Ishikawa (cell line): ENCODE measurements around the gene KLRK1.

Source experiments
- CEBPB ChIP-seq: IDR thresholded peaks from 2 replicates; pipeline ENCODE4 v1.6.1; 2012
- CREB1 ChIP-seq: IDR thresholded peaks from 2 replicates; pipeline ENCODE4 v1.6.1; 2012; ENCODE audit warnings: low read depth
- EP300 ChIP-seq: IDR thresholded peaks from 2 replicates; pipeline ENCODE4 v1.6.1; 2012; ENCODE audit warnings: borderline replicate concordance
- TAF1 ChIP-seq: IDR thresholded peaks from 2 replicates; pipeline ENCODE4 v1.6.1; 2012; ENCODE audit warnings: low read depth, mild to moderate bottlenecking
- USF1 ChIP-seq: IDR thresholded peaks from 2 replicates; pipeline ENCODE4 v1.6.1; 2012
- ZBTB7A ChIP-seq: IDR thresholded peaks from 2 replicates; pipeline ENCODE4 v1.6.1; 2012; ENCODE audit warnings: low read depth

GRCh38 chr12:10362325-10362724, 27.5 kb downstream of the KLRK1 start:
- TF ChIP-seq ZBTB7A (no peak), CREB1 (no peak), TAF1 (no peak), CEBPB (no peak), EP300 (no peak), USF1 (no peak)
